WTC11 (cell line): Measurements from ENCODE around the gene ZEB1. TPM values are rescaled to one million over a fixed set of nuclear protein-coding genes. Genes with fewer than 3 reads are reported as not detected.

Experiments
- ATAC-seq: fragments of 200-7000 bp; cut with Tn5 transposase; 2 replicates; pipeline ENCODE4 v1.10.0; 2021; ENCODE audit warnings: mild to moderate bottlenecking, moderate library complexity
- CTCF ChIA-PET: fragments of 300-600 bp; sonication (Branson Sonifier 250); formaldehyde crosslinking; loops from one replicate; lab custom pipeline; 2021; ENCODE audit warnings: antibody characterized with exemption; lab: Charles Lee
- POLR2A ChIA-PET: fragments of 350-600 bp; sonication (Branson Sonifier 250); formaldehyde crosslinking; loops from one replicate; lab custom pipeline; 2021; ENCODE audit warnings: antibody characterized with exemption; lab: Charles Lee
- DNase-seq: peaks from one replicate; pipeline ENCODE4 v3.0.0; 2021; ENCODE audit warnings: low spot score
- H3K27ac Mint-ChIP-seq: 2 replicates; pipeline ENCODE4 v1.8.0; 2021; ENCODE audit warnings: mixed read lengths
- H3K27me3 Mint-ChIP-seq: 2 replicates; pipeline ENCODE4 v1.8.0; 2021; ENCODE audit warnings: low read depth, mild to moderate bottlenecking, moderate library complexity, mixed read lengths
- H3K36me3 Mint-ChIP-seq: 2 replicates; pipeline ENCODE4 v1.8.0; 2021; ENCODE audit warnings: mixed read lengths
- H3K4me1 Mint-ChIP-seq: 2 replicates; pipeline ENCODE4 v1.8.0; 2022; ENCODE audit warnings: mixed read lengths
- H3K4me3 Mint-ChIP-seq: 2 replicates; pipeline ENCODE4 v1.8.0; 2021; ENCODE audit warnings: mild to moderate bottlenecking, moderate library complexity, mixed read lengths
- H3K9me3 Mint-ChIP-seq: 2 replicates; pipeline ENCODE4 v1.8.0; 2021; ENCODE audit warnings: mixed read lengths
- AR ChIP-seq: fragments of 250-450 bp; sonication (Bioruptor Pico); IDR thresholded peaks from 2 replicates; pipeline ENCODE4 v1.9.0; 2021; ENCODE audit warnings: mild to moderate bottlenecking
- ARID4B ChIP-seq: sonication (generic); formaldehyde crosslinking; IDR thresholded peaks from 2 replicates; pipeline ENCODE4 v1.8.0; 2023; ENCODE audit warnings: missing genetic modification reagents, mild to moderate bottlenecking, borderline replicate concordance
- ATF1 ChIP-seq: sonication (generic); formaldehyde crosslinking; IDR thresholded peaks from 2 replicates; pipeline ENCODE4 v1.8.1; 2023; ENCODE audit warnings: mild to moderate bottlenecking, moderate library complexity, missing genetic modification reagents
- ATF2 ChIP-seq: sonication (generic); formaldehyde crosslinking; IDR thresholded peaks from 2 replicates; pipeline ENCODE4 v1.8.1; 2022; ENCODE audit warnings: low read depth, missing genetic modification reagents, borderline replicate concordance
- E2F5 ChIP-seq: sonication (generic); formaldehyde crosslinking; IDR thresholded peaks from 2 replicates; pipeline ENCODE4 v1.8.1; 2022; ENCODE audit warnings: mild to moderate bottlenecking, moderate library complexity, missing genetic modification reagents
- ELF4 ChIP-seq: sonication (generic); formaldehyde crosslinking; IDR thresholded peaks from 2 replicates; pipeline ENCODE4 v1.8.1; 2022; ENCODE audit warnings: low read depth, mild to moderate bottlenecking, moderate library complexity, missing genetic modification reagents
- EMX1 ChIP-seq: fragments of 250-450 bp; sonication (Bioruptor Pico); IDR thresholded peaks from 2 replicates; pipeline ENCODE4 v1.8.0; 2021; ENCODE audit warnings: mild to moderate bottlenecking
- FOXP4 ChIP-seq: sonication (generic); formaldehyde crosslinking; IDR thresholded peaks from 2 replicates; pipeline ENCODE4 v1.8.0; 2022; ENCODE audit warnings: mild to moderate bottlenecking, missing genetic modification reagents
- IRF2 ChIP-seq: sonication (generic); formaldehyde crosslinking; IDR thresholded peaks from 2 replicates; pipeline ENCODE4 v1.8.0; 2022; ENCODE audit warnings: low read depth, missing genetic modification reagents, borderline replicate concordance
- NR1H2 ChIP-seq: sonication (generic); formaldehyde crosslinking; IDR thresholded peaks from 2 replicates; pipeline ENCODE4 v1.9.0; 2021; ENCODE audit warnings: mild to moderate bottlenecking, moderate library complexity, missing genetic modification reagents
- SMAD4 ChIP-seq: sonication (generic); formaldehyde crosslinking; IDR thresholded peaks from 2 replicates; pipeline ENCODE4 v1.8.0; 2022; ENCODE audit warnings: mild to moderate bottlenecking, missing genetic modification reagents
- SOX15 ChIP-seq: fragments of 250-450 bp; sonication (Bioruptor Pico); IDR thresholded peaks from 2 replicates; pipeline ENCODE4 v1.9.0; 2021; ENCODE audit warnings: mild to moderate bottlenecking
- ZMAT4 ChIP-seq: fragments of 250-450 bp; sonication (Bioruptor Pico); IDR thresholded peaks from 2 replicates; pipeline ENCODE4 v1.9.0; 2021; ENCODE audit warnings: mild to moderate bottlenecking
- ZNF219 ChIP-seq: sonication (generic); formaldehyde crosslinking; IDR thresholded peaks from 2 replicates; pipeline ENCODE4 v1.8.0; 2023; ENCODE audit warnings: missing genetic modification reagents, mild to moderate bottlenecking, borderline replicate concordance
- ZNF263 ChIP-seq: sonication (generic); formaldehyde crosslinking; IDR thresholded peaks from 2 replicates; pipeline ENCODE4 v1.8.1; 2022; ENCODE audit warnings: low read depth, mild to moderate bottlenecking, moderate library complexity, missing genetic modification reagents
- ZNF317 ChIP-seq: sonication (generic); formaldehyde crosslinking; IDR thresholded peaks from 2 replicates; pipeline ENCODE4 v1.8.1; 2023; ENCODE audit warnings: low read depth, mild to moderate bottlenecking, moderate library complexity, missing genetic modification reagents, borderline replicate concordance
- ZNF671 ChIP-seq: fragments of 250-450 bp; sonication (Bioruptor Pico); IDR thresholded peaks from 2 replicates; pipeline ENCODE4 v1.8.0; 2021; ENCODE audit warnings: mild to moderate bottlenecking
- total RNA-seq: library from RNA; stranded (reverse); gene quantifications from 3 replicates; pipeline ENCODE4 v1.2.3, GENCODE V29; 2021
- TF ChIP-seq, protein P1 (sequence below): fragments of 250-450 bp; sonication (Bioruptor Pico); IDR thresholded peaks from 2 replicates; pipeline ENCODE4 v1.9.0; 2021; ENCODE audit warnings: moderate library complexity, mild to moderate bottlenecking, inconsistent platforms, borderline replicate concordance
- TF ChIP-seq, protein P2 (sequence below): sonication (generic); formaldehyde crosslinking; IDR thresholded peaks from 2 replicates; pipeline ENCODE4 v1.8.1; 2023; ENCODE audit warnings: mild to moderate bottlenecking, missing genetic modification reagents

Gene ZEB1
- total RNA-seq, 1 experiment from 2014 or later: 0.39 TPM

DNA sequence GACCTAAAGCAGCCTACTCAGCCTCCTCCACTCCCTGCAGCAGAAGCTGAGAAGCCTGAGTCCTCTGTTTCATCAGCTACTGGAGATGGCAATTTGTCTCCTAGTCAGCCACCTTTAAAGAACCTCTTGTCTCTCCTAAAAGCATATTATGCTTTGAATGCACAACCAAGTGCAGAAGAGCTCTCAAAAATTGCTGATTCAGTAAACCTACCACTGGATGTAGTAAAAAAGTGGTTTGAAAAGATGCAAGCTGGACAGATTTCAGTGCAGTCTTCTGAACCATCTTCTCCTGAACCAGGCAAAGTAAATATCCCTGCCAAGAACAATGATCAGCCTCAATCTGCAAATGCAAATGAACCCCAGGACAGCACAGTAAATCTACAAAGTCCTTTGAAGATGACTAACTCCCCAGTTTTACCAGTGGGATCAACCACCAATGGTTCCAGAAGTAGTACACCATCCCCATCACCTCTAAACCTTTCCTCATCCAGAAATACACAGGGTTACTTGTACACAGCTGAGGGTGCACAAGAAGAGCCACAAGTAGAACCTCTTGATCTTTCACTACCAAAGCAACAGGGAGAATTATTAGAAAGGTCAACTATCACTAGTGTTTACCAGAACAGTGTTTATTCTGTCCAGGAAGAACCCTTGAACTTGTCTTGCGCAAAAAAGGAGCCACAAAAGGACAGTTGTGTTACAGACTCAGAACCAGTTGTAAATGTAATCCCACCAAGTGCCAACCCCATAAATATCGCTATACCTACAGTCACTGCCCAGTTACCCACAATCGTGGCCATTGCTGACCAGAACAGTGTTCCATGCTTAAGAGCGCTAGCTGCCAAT is 202.2 kb downstream of the ZEB1 start:
- H3K27ac Mint-ChIP-seq: no peak overlapping the region
- ChIA-PET POLR2A (no interaction called here), CTCF (interaction anchor here (0.8 kb wide), 1 partner anchor 30 kb away, joined by 3 read pairs; no protein-coding TSS in a partner anchor)
- no peak for DNase-seq
- no peak for ATAC-seq
- no peak overlapping the region for H3K4me3 Mint-ChIP-seq
- no peaks in the 10 kb centered on the region for H3K27me3 Mint-ChIP-seq
- H3K9me3 Mint-ChIP-seq: peaks cover 12% of the 10 kb centered on the region; the same call in 1 of the 2 replicates
- H3K36me3 Mint-ChIP-seq: no peaks in the 10 kb centered on the region
- peaks cover 14% of the 10 kb centered on the region for H3K4me1 Mint-ChIP-seq
- TF ChIP-seq ATF1 (no peak), ZNF263 (CRISPR knock-in tag) (no peak), EMX1 (CRISPR knock-in tag) (no peak), ARID4B (no peak), NR1H2 (CRISPR knock-in tag) (no peak), ZMAT4 (no peak), ZNF317 (no peak), E2F5 (no peak), AR (no peak), ELF4 (CRISPR knock-in tag) (no peak), SOX15 (CRISPR knock-in tag) (no peak), FOXP4 (CRISPR knock-in tag) (no peak), ATF2 (CRISPR knock-in tag) (no peak), SMAD4 (CRISPR knock-in tag) (no peak), IRF2 (CRISPR knock-in tag) (no peak), ZNF219 (no peak), ZNF671 (CRISPR knock-in tag) (no peak)
- TF ChIP-seq, protein P1, sequence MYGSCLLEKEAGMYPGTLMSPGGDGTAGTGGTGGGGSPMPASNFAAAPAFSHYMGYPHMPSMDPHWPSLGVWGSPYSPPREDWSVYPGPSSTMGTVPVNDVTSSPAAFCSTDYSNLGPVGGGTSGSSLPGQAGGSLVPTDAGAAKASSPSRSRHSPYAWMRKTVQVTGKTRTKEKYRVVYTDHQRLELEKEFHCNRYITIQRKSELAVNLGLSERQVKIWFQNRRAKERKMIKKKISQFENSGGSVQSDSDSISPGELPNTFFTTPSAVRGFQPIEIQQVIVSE (CRISPR knock-in tag): no peak
- TF ChIP-seq, protein P2, sequence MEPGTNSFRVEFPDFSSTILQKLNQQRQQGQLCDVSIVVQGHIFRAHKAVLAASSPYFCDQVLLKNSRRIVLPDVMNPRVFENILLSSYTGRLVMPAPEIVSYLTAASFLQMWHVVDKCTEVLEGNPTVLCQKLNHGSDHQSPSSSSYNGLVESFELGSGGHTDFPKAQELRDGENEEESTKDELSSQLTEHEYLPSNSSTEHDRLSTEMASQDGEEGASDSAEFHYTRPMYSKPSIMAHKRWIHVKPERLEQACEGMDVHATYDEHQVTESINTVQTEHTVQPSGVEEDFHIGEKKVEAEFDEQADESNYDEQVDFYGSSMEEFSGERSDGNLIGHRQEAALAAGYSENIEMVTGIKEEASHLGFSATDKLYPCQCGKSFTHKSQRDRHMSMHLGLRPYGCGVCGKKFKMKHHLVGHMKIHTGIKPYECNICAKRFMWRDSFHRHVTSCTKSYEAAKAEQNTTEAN: no peak
